ENCODE results near the gene AGPS. TPM values are rescaled to one million over a fixed set of nuclear protein-coding genes. Genes with fewer than 3 reads are reported as not detected.

The AGPS gene
- total and polyA plus RNA-seq, 9 of the 15 experiments (the other 6 are each of a cell fraction or from before 2014, with no cell fraction given), result 15.5 to 211 (median 63.1) TPM

GRCh38 chr2:177434475-177434874 lies 41.9 kb downstream of the AGPS start:
- intact Hi-C loops (cut with micrococcal nuclease), result no loop called here
- H3K27ac ChIP-seq (ENCODE audit: extremely low read depth, low read depth, low read length), result no peak overlapping the region
- H2AFZ ChIP-seq (ENCODE audit: low read depth, low read length), result no peak overlapping the region
- ChIA-PET CTCF (ENCODE audit: low intra/inter-chr PET ratio) (no interaction called here), POLR2A (no interaction called here)
- no peaks in the 10 kb centered on the region for H3K4me1 ChIP-seq (replicated peaks in 1 of 2; ENCODE audit: control insufficient read depth in 2 of 2, insufficient read depth in 2 of 2, low read length in 2 of 2)
- FAIRE-seq (no peak), DNase-seq (ENCODE audit: extremely low read depth in 1 of 4, low spot score in 3 of 4) (no peak), ATAC-seq (no peak)
- H3K9me1 ChIP-seq (ENCODE audit: control insufficient read depth, insufficient read depth, low read length), result no peaks in the 10 kb centered on the region
- no peak overlapping the region for H3K9ac ChIP-seq (ENCODE audit: insufficient read depth in 1 of 2, low read depth in 2 of 2, low read length in 2 of 2)
- WGBS (ENCODE audit: insufficient coverage, low coverage, missing lambda C conversion rate), result 100% methylated on average over 1 of the region's 1 CpG
- TF ChIP-seq FOSL1 (tag; conservative IDR thresholded peaks at IDR 0.05), result no peak
- TF ChIP-seq NR2C1 (IDR thresholded peaks at IDR 0.05), result no peak
- no peak for TF ChIP-seq NR2C1 (tag; IDR thresholded peaks at IDR 0.05)
- TF ChIP-seq, protein P1, sequence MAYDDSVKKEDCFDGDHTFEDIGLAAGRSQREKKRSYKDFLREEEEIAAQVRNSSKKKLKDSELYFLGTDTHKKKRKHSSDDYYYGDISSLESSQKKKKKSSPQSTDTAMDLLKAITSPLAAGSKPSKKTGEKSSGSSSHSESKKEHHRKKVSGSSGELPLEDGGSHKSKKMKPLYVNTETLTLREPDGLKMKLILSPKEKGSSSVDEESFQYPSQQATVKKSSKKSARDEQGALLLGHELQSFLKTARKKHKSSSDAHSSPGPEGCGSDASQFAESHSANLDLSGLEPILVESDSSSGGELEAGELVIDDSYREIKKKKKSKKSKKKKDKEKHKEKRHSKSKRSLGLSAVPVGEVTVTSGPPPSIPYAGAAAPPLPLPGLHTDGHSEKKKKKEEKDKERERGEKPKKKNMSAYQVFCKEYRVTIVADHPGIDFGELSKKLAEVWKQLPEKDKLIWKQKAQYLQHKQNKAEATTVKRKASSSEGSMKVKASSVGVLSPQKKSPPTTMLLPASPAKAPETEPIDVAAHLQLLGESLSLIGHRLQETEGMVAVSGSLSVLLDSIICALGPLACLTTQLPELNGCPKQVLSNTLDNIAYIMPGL (CRISPR knock-in tag; IDR thresholded peaks at IDR 0.05), result no peak
- TF ChIP-seq TAF7 (tag; IDR thresholded peaks at IDR 0.05), result no peak
- no peak for TF ChIP-seq MTA3 (IDR thresholded peaks at IDR 0.05; ENCODE audit: borderline replicate concordance)
- no peak for TF ChIP-seq RAD21 (CRISPR knock-in tag; conservative IDR thresholded peaks at IDR 0.05 in 1 of 2, IDR thresholded peaks at IDR 0.05 in 1 of 2)
- no peak for TF ChIP-seq L3MBTL2 (IDR thresholded peaks at IDR 0.05)
- TF ChIP-seq SREBF1 (IDR thresholded peaks at IDR 0.05; ENCODE audit: borderline replicate concordance, low read depth, low read length), result no peak
- no peak for TF ChIP-seq HES1 (IDR thresholded peaks at IDR 0.05; ENCODE audit: low read depth)
- no peak for TF ChIP-seq CREB1 (IDR thresholded peaks at IDR 0.05)
- TF ChIP-seq CREB1 (CRISPR knock-in tag; IDR thresholded peaks at IDR 0.05), result no peak
- TF ChIP-seq SMAD2 (IDR thresholded peaks at IDR 0.05; ENCODE audit: low read depth, low read length), result no peak
- no peak for TF ChIP-seq BRCA1 (IDR thresholded peaks at IDR 0.05)
- TF ChIP-seq BRCA1 (CRISPR knock-in tag; IDR thresholded peaks at IDR 0.05), result no peak
- no peak overlapping the region for H3K4me3 ChIP-seq
- no TSS peak for BruUV-seq (replicated peaks)
- H3K79me2 ChIP-seq (ENCODE audit: control insufficient read depth, insufficient read depth, low read length), result peaks cover 45% of the 10 kb centered on the region
- H3K36me3 ChIP-seq (ENCODE audit: control insufficient read depth, insufficient read depth, low read length), result peaks cover 44% of the 10 kb centered on the region; the same call in 2 of the 3 replicates
- H3K27me3 ChIP-seq (ENCODE audit: control insufficient read depth in 2 of 2, insufficient read depth in 2 of 2, low read length in 2 of 2), result no peaks in the 10 kb centered on the region
- H3K9me3 ChIP-seq (replicated peaks; ENCODE audit: control insufficient read depth, insufficient read depth, low read depth, low read length), result peaks cover 21% of the 10 kb centered on the region
- H4K20me1 ChIP-seq (replicated peaks; ENCODE audit: control insufficient read depth, insufficient read depth, low read length), result no peaks in the 10 kb centered on the region
- in situ Hi-C loops (cut with MboI), result loop anchor here (5.0 kb wide), 1 partner anchor 87 kb away; no protein-coding TSS in a partner anchor
- no peak overlapping the region for H3K4me2 ChIP-seq (ENCODE audit: insufficient read depth, low read length)
